Stimulated activated CD8-positive, alpha-beta memory T cell treated with anti-CD3 and anti-CD28 coated beads, Interleukin-7, amount 100 ng/mL, for 4 hours (primary cell): ENCODE results near the gene TAF11L14.

Experiments
- DNase-seq, 2 donors: peaks; one replicate each; pipeline ENCODE4 v3.0.0-alpha.2; 2020; ENCODE audit warnings: low read depth in 2 of 2

The TAF11L14 gene

GRCh38 chr5:17679597-17680203 is 45.4 kb downstream of the TAF11L14 start:
- DNase-seq = no peak

DNA sequence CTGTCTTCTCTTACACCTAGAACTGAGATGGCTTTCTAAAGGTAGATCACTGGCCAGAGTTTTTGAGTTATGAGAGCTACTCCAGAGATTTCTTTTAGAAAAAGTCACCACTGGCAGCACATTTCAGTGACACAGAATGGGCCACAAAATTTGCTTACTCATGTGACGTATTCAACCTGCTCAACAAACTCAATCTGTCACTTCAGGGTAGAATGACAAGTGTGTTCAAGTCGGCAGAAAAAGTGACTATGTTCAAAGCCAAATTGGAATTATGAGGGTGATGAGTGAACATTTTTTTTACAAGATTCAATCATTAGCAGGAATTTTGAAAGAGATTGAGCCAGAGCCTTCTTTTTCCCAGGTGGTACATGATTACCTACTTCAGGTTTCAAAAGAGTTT is 46.5 kb downstream of the TAF11L14 start:
- DNase-seq = no peak
